Loucy (cell line): ENCODE measurements around the gene ERC1.
"Not testable (repeated sequence)": the region's sequence is repeated elsewhere in the genome, so short reads cannot be mapped to it uniquely, and the experiment has no call there.

Experiments used
- H2AFZ ChIP-seq: fragments of 200-600 bp; sonication (generic); 2 replicates; pipeline ENCODE4 v1.6.0; 2016; ENCODE audit warnings: antibody characterized with exemption, mild to moderate bottlenecking, low read length, moderate library complexity
- H3F3A ChIP-seq: fragments of 200-600 bp; 2 replicates; pipeline ENCODE4 v1.6.0; 2016; ENCODE audit warnings: antibody characterized with exemption, low read depth, mild to moderate bottlenecking
- H3K27me3 ChIP-seq: fragments of 200-600 bp; sonication (generic); 2 replicates; pipeline ENCODE4 v1.6.1; 2014; ENCODE audit warnings: low read length, mild to moderate bottlenecking; ENCODE audit not compliant: insufficient read depth, poor library complexity, severe bottlenecking
- H3K36me3 ChIP-seq: fragments of 200-600 bp; sonication (generic); 2 replicates; pipeline ENCODE4 v1.6.1; 2016; ENCODE audit warnings: low read length; ENCODE audit not compliant: insufficient read depth
- H3K4me1 ChIP-seq: fragments of 200-600 bp; sonication (generic); 2 replicates; pipeline ENCODE4 v1.5.1; 2014; ENCODE audit warnings: low read length, mild to moderate bottlenecking; ENCODE audit not compliant: insufficient read depth, poor library complexity, severe bottlenecking
- H3K4me2 ChIP-seq: fragments of 200-600 bp; sonication (generic); 2 replicates; pipeline ENCODE4 v1.6.0; 2014; ENCODE audit warnings: antibody characterized with exemption, low read length, low read depth, mild to moderate bottlenecking; ENCODE audit not compliant: poor library complexity, severe bottlenecking
- H3K4me3 ChIP-seq: fragments of 200-600 bp; sonication (generic); 2 replicates; pipeline ENCODE4 v1.5.1; 2014; ENCODE audit warnings: low read length, mild to moderate bottlenecking, mixed read lengths; ENCODE audit not compliant: poor library complexity, severe bottlenecking
- H3K79me2 ChIP-seq: fragments of 200-600 bp; sonication (generic); 2 replicates; pipeline ENCODE4 v1.6.1; 2014; ENCODE audit warnings: low read length; ENCODE audit not compliant: insufficient read depth
- H3K9ac ChIP-seq: fragments of 200-600 bp; sonication (generic); 2 replicates; pipeline ENCODE4 v1.6.0; 2014; ENCODE audit warnings: mild to moderate bottlenecking, low read depth, low read length, moderate library complexity; ENCODE audit not compliant: poor library complexity, severe bottlenecking
- H3K9me2 ChIP-seq: fragments of 200-600 bp; sonication (generic); replicated peaks from 2 replicates; pipeline ENCODE4 v1.6.1; 2016; ENCODE audit warnings: low read depth, low read length, mixed read lengths
- H3K9me3 ChIP-seq: fragments of 200-600 bp; sonication (generic); 2 replicates; pipeline ENCODE4 v1.6.1; 2014; ENCODE audit warnings: mild to moderate bottlenecking, antibody characterized with exemption, low read length, low read depth; ENCODE audit not compliant: insufficient read depth
- H4K20me1 ChIP-seq: fragments of 200-600 bp; sonication (generic); 2 replicates; pipeline ENCODE4 v1.6.0; 2014; ENCODE audit warnings: antibody characterized with exemption, low read length, mild to moderate bottlenecking; ENCODE audit not compliant: insufficient read depth, poor library complexity, severe bottlenecking
- CTCF ChIP-seq: fragments of 200-600 bp; sonication (generic); conservative IDR thresholded peaks from 2 replicates; pipeline ENCODE4 v1.5.1; 2014; ENCODE audit warnings: mild to moderate bottlenecking, antibody characterized with exemption, low read length
- EZH2phosphoT487 ChIP-seq: fragments of 200-600 bp; IDR thresholded peaks from 2 replicates; pipeline ENCODE4 v1.6.1; 2018; ENCODE audit warnings: antibody characterized with exemption, mild to moderate bottlenecking, moderate library complexity, borderline replicate concordance

Gene ERC1

GRCh38 chr12:1197264-1198018 lies 206.4 kb downstream of the ERC1 start:
- Histone ChIP-seq H3K79me2 (no peaks in the 10 kb centered on the region), H3F3A (peaks cover 6% of the 10 kb centered on the region), H3K9me3 (peaks cover 12% of the 10 kb centered on the region; the same call in 1 of the 2 replicates), H3K9ac (no peak overlapping the region), H3K36me3 (peaks cover 19% of the 10 kb centered on the region), H3K27me3 (no peaks in the 10 kb centered on the region), H4K20me1 (no peaks in the 10 kb centered on the region), H3K4me1 (peaks cover 12% of the 10 kb centered on the region), H3K9me2 (no peaks in the 10 kb centered on the region), H3K4me2 (no peak overlapping the region), H3K4me3 (no peak overlapping the region), H2AFZ (no peak overlapping the region)
- TF ChIP-seq CTCF (no peak), EZH2phosphoT487 (no peak)

- not testable (repeated sequence) for H3K9me2 ChIP-seq, H3K4me3 ChIP-seq, H3K4me2 ChIP-seq, H3K79me2 ChIP-seq, H4K20me1 ChIP-seq, H3K27me3 ChIP-seq, H2AFZ ChIP-seq, H3F3A ChIP-seq, H3K9ac ChIP-seq
- Histone ChIP-seq H3K4me1 (peaks cover 19% of the 10 kb centered on the region), H3K36me3 (peaks cover 19% of the 10 kb centered on the region), H3K9me3 (peaks cover 12% of the 10 kb centered on the region; the same call in 1 of the 2 replicates)
These were observed 207.8 kb downstream of the ERC1 start for GRCh38 chr12:1198854-1199253.

GRCh38 chr12:1199700-1200099 lies 208.7 kb downstream of the ERC1 start:
- peaks cover 6% of the 10 kb centered on the region for H3F3A ChIP-seq
- H3K4me1 ChIP-seq: peaks cover 27% of the 10 kb centered on the region
- H4K20me1 ChIP-seq: no peaks in the 10 kb centered on the region
- H3K9ac ChIP-seq: no peak overlapping the region
- no peaks in the 10 kb centered on the region for H3K9me2 ChIP-seq
- no peak overlapping the region for H3K4me3 ChIP-seq
- no peak overlapping the region for H3K4me2 ChIP-seq
- H3K27me3 ChIP-seq: no peaks in the 10 kb centered on the region
- peaks cover 12% of the 10 kb centered on the region; the same call in 1 of the 2 replicates for H3K9me3 ChIP-seq
- H3K36me3 ChIP-seq: peaks cover 19% of the 10 kb centered on the region
- no peak for TF ChIP-seq EZH2phosphoT487
- TF ChIP-seq CTCF: no peak
- H2AFZ ChIP-seq: no peak overlapping the region
- H3K79me2 ChIP-seq: no peaks in the 10 kb centered on the region

- Histone ChIP-seq H3K4me3 (no peak overlapping the region), H3K9me3 (peaks cover 12% of the 10 kb centered on the region; the same call in 1 of the 2 replicates), H3K79me2 (no peaks in the 10 kb centered on the region), H3K9ac (no peak overlapping the region), H3K27me3 (no peaks in the 10 kb centered on the region), H3K9me2 (no peaks in the 10 kb centered on the region), H4K20me1 (no peaks in the 10 kb centered on the region), H3F3A (peaks cover 6% of the 10 kb centered on the region), H3K4me2 (no peak overlapping the region), H2AFZ (no peak overlapping the region), H3K4me1 (peaks cover 34% of the 10 kb centered on the region), H3K36me3 (peaks cover 19% of the 10 kb centered on the region)
- no peak for TF ChIP-seq CTCF
- TF ChIP-seq EZH2phosphoT487: no peak
These were observed 210.0 kb downstream of the ERC1 start for GRCh38 chr12:1201030-1201429.
